ENCODE data around the gene GPR68. TPM values are rescaled to one million over a fixed set of nuclear protein-coding genes. Genes with fewer than 3 reads are reported as not detected.

The GPR68 gene
- total and polyA plus RNA-seq, 4 donors = 2.3 to 7.6 (median 2.8) TPM

- no peak overlapping the region for H3K4me3 ChIP-seq
Measured at GRCh38 chr14:91258011-91258618, 13.6 kb upstream of the GPR68 start.

DNA sequence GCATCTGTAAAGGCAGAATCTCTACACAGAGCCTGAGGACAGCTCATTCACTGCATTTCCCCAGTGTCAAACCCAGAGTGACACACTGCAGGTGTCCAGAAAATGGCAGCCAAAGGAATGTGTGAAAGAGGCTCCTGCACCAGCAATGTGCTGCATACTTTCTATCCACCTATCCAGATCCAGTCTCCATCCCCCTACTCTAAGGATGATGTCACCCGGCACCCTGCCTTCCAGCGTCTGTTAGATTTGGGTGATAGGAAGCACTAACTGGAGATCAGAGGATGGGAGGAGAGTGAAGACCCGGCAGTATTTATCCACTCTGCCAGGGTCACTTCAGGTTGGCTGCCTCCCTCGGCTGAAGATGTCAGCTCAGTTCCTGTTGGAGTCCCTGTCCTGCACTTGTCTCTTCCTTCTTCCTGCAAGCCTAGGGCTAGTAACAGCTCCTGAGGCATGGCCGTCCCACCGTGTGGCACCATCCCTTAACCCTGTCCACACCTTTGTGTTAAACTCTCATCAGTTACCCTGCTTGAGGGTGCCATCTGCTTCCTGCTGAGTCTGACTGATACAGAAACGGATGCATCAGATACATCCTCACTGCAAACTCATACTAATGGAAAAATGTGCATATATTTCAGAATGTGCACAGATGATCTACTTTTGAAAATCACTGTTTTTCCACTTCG is 13.0 kb upstream of the GPR68 start:
- DNase-seq = no peak
- no peak for ATAC-seq (ENCODE audit: insufficient read depth, low FRiP score)
- TF ChIP-seq, protein P1, sequence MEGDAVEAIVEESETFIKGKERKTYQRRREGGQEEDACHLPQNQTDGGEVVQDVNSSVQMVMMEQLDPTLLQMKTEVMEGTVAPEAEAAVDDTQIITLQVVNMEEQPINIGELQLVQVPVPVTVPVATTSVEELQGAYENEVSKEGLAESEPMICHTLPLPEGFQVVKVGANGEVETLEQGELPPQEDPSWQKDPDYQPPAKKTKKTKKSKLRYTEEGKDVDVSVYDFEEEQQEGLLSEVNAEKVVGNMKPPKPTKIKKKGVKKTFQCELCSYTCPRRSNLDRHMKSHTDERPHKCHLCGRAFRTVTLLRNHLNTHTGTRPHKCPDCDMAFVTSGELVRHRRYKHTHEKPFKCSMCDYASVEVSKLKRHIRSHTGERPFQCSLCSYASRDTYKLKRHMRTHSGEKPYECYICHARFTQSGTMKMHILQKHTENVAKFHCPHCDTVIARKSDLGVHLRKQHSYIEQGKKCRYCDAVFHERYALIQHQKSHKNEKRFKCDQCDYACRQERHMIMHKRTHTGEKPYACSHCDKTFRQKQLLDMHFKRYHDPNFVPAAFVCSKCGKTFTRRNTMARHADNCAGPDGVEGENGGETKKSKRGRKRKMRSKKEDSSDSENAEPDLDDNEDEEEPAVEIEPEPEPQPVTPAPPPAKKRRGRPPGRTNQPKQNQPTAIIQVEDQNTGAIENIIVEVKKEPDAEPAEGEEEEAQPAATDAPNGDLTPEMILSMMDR (IDR thresholded peaks at IDR 0.05; ENCODE audit: control extremely low read depth, extremely low read depth) = no peak
- WGBS, 2 donors = 36 to 46% methylated on average over 8 of the region's 8 CpGs
- Histone ChIP-seq H3K9me3 (ENCODE audit: control insufficient read depth in 4 of 4, insufficient read depth in 3 of 4, low read length in 3 of 4) (peaks cover 0 to 3% (median 0%) of the 10 kb centered on the region in 4 donors), H3K36me3 (ENCODE audit: control insufficient read depth in 4 of 4, insufficient read depth in 4 of 4, low read length in 4 of 4) (no peaks in the 10 kb centered on the region), H3K27ac (ENCODE audit: low read depth in 1 of 2, low read length in 1 of 2) (peak overlapping the region in 1 of 2 donors; percentile 28), H3K27me3 (ENCODE audit: control insufficient read depth in 3 of 3, insufficient read depth in 3 of 3, low read length in 2 of 3) (no peaks in the 10 kb centered on the region), H3K4me1 (ENCODE audit: control insufficient read depth in 5 of 5, insufficient read depth in 5 of 5, low read length in 5 of 5) (peaks cover 0 to 21% (median 3%) of the 10 kb centered on the region in 5 donors), H3K9ac (ENCODE audit: insufficient read depth in 1 of 2, low read length in 2 of 2) (no peak overlapping the region), H3K4me3 (no peak overlapping the region)

More at GRCh38 chr14:91258011-91258618, 13.6 kb upstream of the GPR68 start:
- DNase-seq (peak in 2 of 3 donors; percentile 38 to 39), ATAC-seq (ENCODE audit: insufficient read depth, low FRiP score) (peak; percentile 9)
- peaks cover 0 to 16% (median 3%) of the 10 kb centered on the region in 5 donors for H3K4me1 ChIP-seq (ENCODE audit: control insufficient read depth in 5 of 5, insufficient read depth in 5 of 5, low read length in 5 of 5)
- peaks cover 0 to 3% (median 0%) of the 10 kb centered on the region in 4 donors for H3K9me3 ChIP-seq (ENCODE audit: control insufficient read depth in 4 of 4, insufficient read depth in 3 of 4, low read length in 3 of 4)
- WGBS, 2 donors = 45 to 61% methylated on average over 16 of the region's 16 CpGs
- no peaks in the 10 kb centered on the region for H3K36me3 ChIP-seq (ENCODE audit: control insufficient read depth in 4 of 4, insufficient read depth in 4 of 4, low read length in 4 of 4)
- H3K9ac ChIP-seq (ENCODE audit: insufficient read depth in 1 of 2, low read length in 2 of 2) = no peak overlapping the region
- no peaks in the 10 kb centered on the region for H3K27me3 ChIP-seq (ENCODE audit: control insufficient read depth in 3 of 3, insufficient read depth in 3 of 3, low read length in 2 of 3)
- peak overlapping the region in 1 of 2 donors; percentile 68 for H3K27ac ChIP-seq (ENCODE audit: low read depth in 1 of 2, low read length in 1 of 2)
- TF ChIP-seq, protein P1 (IDR thresholded peaks at IDR 0.05; ENCODE audit: control extremely low read depth, extremely low read depth) = no peak

GRCh38 chr14:91256661-91257060 is 12.2 kb upstream of the GPR68 start:
- H3K36me3 ChIP-seq (ENCODE audit: control insufficient read depth in 4 of 4, insufficient read depth in 4 of 4, low read length in 4 of 4) = no peaks in the 10 kb centered on the region
- H3K9ac ChIP-seq (ENCODE audit: insufficient read depth in 1 of 2, low read length in 2 of 2) = no peak overlapping the region
- 87 to 94% methylated on average over 1 of the region's 1 CpG for WGBS, 2 donors
- no peak overlapping the region for H3K27ac ChIP-seq (ENCODE audit: low read depth in 1 of 2, low read length in 1 of 2)
- H3K27me3 ChIP-seq (ENCODE audit: control insufficient read depth in 3 of 3, insufficient read depth in 3 of 3, low read length in 2 of 3) = no peaks in the 10 kb centered on the region
- DNase-seq (peak; percentile 61 to 90 (median 85)), ATAC-seq (ENCODE audit: insufficient read depth, low FRiP score) (no peak)
- TF ChIP-seq, protein P1 (IDR thresholded peaks at IDR 0.05; ENCODE audit: control extremely low read depth, extremely low read depth) = no peak
- H3K4me1 ChIP-seq (ENCODE audit: control insufficient read depth in 5 of 5, insufficient read depth in 5 of 5, low read length in 5 of 5) = peaks cover 0 to 21% (median 3%) of the 10 kb centered on the region in 5 donors
- no peak overlapping the region for H3K4me3 ChIP-seq
- peaks cover 0 to 3% (median 0%) of the 10 kb centered on the region in 4 donors for H3K9me3 ChIP-seq (ENCODE audit: control insufficient read depth in 4 of 4, insufficient read depth in 3 of 4, low read length in 3 of 4)

Data from lung (tissue), 12 donors.